Neutrophil (primary cell): ENCODE data around the gene ANKMY1.

Experiments
- H3K27ac ChIP-seq: fragments of 200-600 bp; sonication (generic); 2 replicates; pipeline ENCODE4 v1.5.1; 2016; ENCODE audit warnings: mild to moderate bottlenecking, moderate library complexity
- H3K27me3 ChIP-seq: fragments of 200-600 bp; sonication (generic); 2 replicates; pipeline ENCODE4 v1.6.0; 2016; ENCODE audit warnings: mild to moderate bottlenecking
- H3K36me3 ChIP-seq: fragments of 200-600 bp; sonication (generic); 2 replicates; pipeline ENCODE4 v1.5.1; 2017
- H3K4me1 ChIP-seq, 2 experiments: fragments of 200-600 bp in 1 of 2; sonication (generic) in 1 of 2; 1 replicate in 1 of 2; 2 replicates in 1 of 2; pipeline versions ENCODE4 v1.5.1 to v1.6.1; 2013 to 2016; ENCODE audit warnings: low read depth in 1 of 2, low read length in 1 of 2, mild to moderate bottlenecking in 1 of 2, moderate library complexity in 1 of 2; ENCODE audit not compliant: control insufficient read depth in 1 of 2, insufficient read depth in 1 of 2
- H3K4me3 ChIP-seq, 2 experiments: fragments of 200-600 bp in 1 of 2; sonication (generic) in 1 of 2; 1 replicate in 1 of 2; 2 replicates in 1 of 2; pipeline ENCODE4 v1.5.1; 2013 to 2016; ENCODE audit warnings: low read depth in 1 of 2, low read length in 1 of 2, mild to moderate bottlenecking in 1 of 2, moderate library complexity in 1 of 2
- H3K9me3 ChIP-seq: fragments of 200-600 bp; sonication (generic); 2 replicates; pipeline ENCODE4 v1.5.1; 2016
- CTCF ChIP-seq: fragments of 200-600 bp; sonication (generic); IDR thresholded peaks from 2 replicates; pipeline ENCODE4 v1.5.1; 2016; ENCODE audit warnings: antibody characterized with exemption

ANKMY1 gene

GRCh38 chr2:240436683-240437550 is 120.9 kb downstream of the ANKMY1 start:
- Histone ChIP-seq H3K4me1 (no peaks in the 10 kb centered on the region), H3K4me3 (no peak overlapping the region)

GRCh38 chr2:240435948-240436682 is 121.7 kb downstream of the ANKMY1 start:
- Histone ChIP-seq H3K27ac (no peak overlapping the region), H3K27me3 (peaks cover 75% of the 10 kb centered on the region), H3K4me3 (no peak overlapping the region), H3K4me1 (no peaks in the 10 kb centered on the region), H3K9me3 (no peaks in the 10 kb centered on the region), H3K36me3 (no peaks in the 10 kb centered on the region)
- no peak for TF ChIP-seq CTCF

More at GRCh38 chr2:240436683-240437550, 120.9 kb downstream of the ANKMY1 start:
- Histone ChIP-seq H3K27me3 (peaks cover 67% of the 10 kb centered on the region), H3K27ac (no peak overlapping the region), H3K36me3 (no peaks in the 10 kb centered on the region), H3K9me3 (no peaks in the 10 kb centered on the region)
- TF ChIP-seq CTCF = no peak

GRCh38 chr2:240435457-240435947 is 122.3 kb downstream of the ANKMY1 start, which contains the start of gene GPC1:
Gene GPC1, plus strand, starts transcription at chr2:240435663. Its CDS starts 256 bp downstream, at chr2:240435919.
- H3K4me3 ChIP-seq = no peak within 1 kb of the TSS
- H3K4me1 ChIP-seq = no peaks in the 10 kb centered on the region
- peaks cover 80% of the 10 kb centered on the region for H3K27me3 ChIP-seq
- TF ChIP-seq CTCF = no peak
- no peaks in the 10 kb centered on the region for H3K36me3 ChIP-seq
- no peaks in the 10 kb centered on the region for H3K9me3 ChIP-seq
- H3K27ac ChIP-seq = no peak within 1 kb of the TSS

GRCh38 chr2:240434728-240435456 is 122.9 kb downstream of the ANKMY1 start:
- no peak overlapping the region for H3K27ac ChIP-seq
- H3K36me3 ChIP-seq = no peaks in the 10 kb centered on the region
- peaks cover 86% of the 10 kb centered on the region for H3K27me3 ChIP-seq
- H3K4me3 ChIP-seq = no peak overlapping the region
- H3K4me1 ChIP-seq = no peaks in the 10 kb centered on the region
- no peaks in the 10 kb centered on the region for H3K9me3 ChIP-seq
- no peak for TF ChIP-seq CTCF

GRCh38 chr2:240433973-240434727 is 123.6 kb downstream of the ANKMY1 start:
- no peak overlapping the region for H3K4me3 ChIP-seq
- no peaks in the 10 kb centered on the region for H3K4me1 ChIP-seq
- peaks cover 89% of the 10 kb centered on the region for H3K27me3 ChIP-seq
- no peak overlapping the region for H3K27ac ChIP-seq
- TF ChIP-seq CTCF = no peak
- H3K9me3 ChIP-seq = no peaks in the 10 kb centered on the region
- H3K36me3 ChIP-seq = no peaks in the 10 kb centered on the region
